Measurements from ENCODE around the gene PGLYRP1.

Gene PGLYRP1

GRCh38 chr19:45999653-46000121 is 23.2 kb downstream of the PGLYRP1 start:
- DNase-seq, result peak; percentile 24 to 63

GRCh38 chr19:45998834-45999233 is 24.0 kb downstream of the PGLYRP1 start:
- DNase-seq, result no peak

- no peak for DNase-seq
Observed at GRCh38 chr19:45996933-45997332, 25.9 kb downstream of the PGLYRP1 start.

- DNase-seq, result no peak
Observed at GRCh38 chr19:45995715-45996385, 27.0 kb downstream of the PGLYRP1 start.

- peak; percentile 100 for DNase-seq
Observed at GRCh38 chr19:45994998-45995714, 27.7 kb downstream of the PGLYRP1 start, which contains the start of gene CCDC61. Gene CCDC61, plus strand, starts transcription at chr19:45995467. Its CDS starts 7,552 bp downstream, at chr19:46003019.

- no peak for DNase-seq
Observed at GRCh38 chr19:45994456-45994997, 28.3 kb downstream of the PGLYRP1 start.

- no peak for DNase-seq
Observed at GRCh38 chr19:45990113-45990728, 32.6 kb downstream of the PGLYRP1 start.

- no peak for DNase-seq
Observed at GRCh38 chr19:45985321-45985720, 37.5 kb downstream of the PGLYRP1 start.

GRCh38 chr19:45981350-45981749 is 41.5 kb downstream of the PGLYRP1 start:
- DNase-seq, result no peak

GRCh38 chr19:45978156-45978555 is 44.7 kb downstream of the PGLYRP1 start:
- DNase-seq, result no peak

GRCh38 chr19:45976178-45976577 is 46.7 kb downstream of the PGLYRP1 start:
- DNase-seq, result no peak

GRCh38 chr19:45975306-45976070 is 47.4 kb downstream of the PGLYRP1 start:
- no peak for DNase-seq

GRCh38 chr19:45973553-45974338 is 49.1 kb downstream of the PGLYRP1 start, which contains the start of gene NOVA2:
Gene NOVA2, minus strand, starts transcription at chr19:45973865. Its CDS starts 514 bp downstream, at chr19:45973351.
- peak; percentile 85 for DNase-seq

GRCh38 chr19:45972947-45973540 is 49.8 kb downstream of the PGLYRP1 start:
- no peak for DNase-seq

GRCh38 chr19:45972081-45972946 is 50.5 kb downstream of the PGLYRP1 start:
- DNase-seq, result no peak

GRCh38 chr19:45971260-45971902 is 51.5 kb downstream of the PGLYRP1 start:
- no peak for DNase-seq

GRCh38 chr19:45969676-45970075 is 53.2 kb downstream of the PGLYRP1 start:
- DNase-seq, result no peak
